HG03521 (cell line): ENCODE results near the gene MZB1.
"Not testable (repeated sequence)": the region's sequence is repeated elsewhere in the genome, so short reads cannot be mapped to it uniquely, and the experiment has no call there.

Experiments
- ATAC-seq: cut with Tn5 transposase; IDR thresholded peaks from one replicate; pipeline ENCODE4 v1.9.1; 2021; ENCODE audit warnings: mild to moderate bottlenecking, moderate library complexity; ENCODE audit not compliant: unreplicated experiment

MZB1 gene

DNA sequence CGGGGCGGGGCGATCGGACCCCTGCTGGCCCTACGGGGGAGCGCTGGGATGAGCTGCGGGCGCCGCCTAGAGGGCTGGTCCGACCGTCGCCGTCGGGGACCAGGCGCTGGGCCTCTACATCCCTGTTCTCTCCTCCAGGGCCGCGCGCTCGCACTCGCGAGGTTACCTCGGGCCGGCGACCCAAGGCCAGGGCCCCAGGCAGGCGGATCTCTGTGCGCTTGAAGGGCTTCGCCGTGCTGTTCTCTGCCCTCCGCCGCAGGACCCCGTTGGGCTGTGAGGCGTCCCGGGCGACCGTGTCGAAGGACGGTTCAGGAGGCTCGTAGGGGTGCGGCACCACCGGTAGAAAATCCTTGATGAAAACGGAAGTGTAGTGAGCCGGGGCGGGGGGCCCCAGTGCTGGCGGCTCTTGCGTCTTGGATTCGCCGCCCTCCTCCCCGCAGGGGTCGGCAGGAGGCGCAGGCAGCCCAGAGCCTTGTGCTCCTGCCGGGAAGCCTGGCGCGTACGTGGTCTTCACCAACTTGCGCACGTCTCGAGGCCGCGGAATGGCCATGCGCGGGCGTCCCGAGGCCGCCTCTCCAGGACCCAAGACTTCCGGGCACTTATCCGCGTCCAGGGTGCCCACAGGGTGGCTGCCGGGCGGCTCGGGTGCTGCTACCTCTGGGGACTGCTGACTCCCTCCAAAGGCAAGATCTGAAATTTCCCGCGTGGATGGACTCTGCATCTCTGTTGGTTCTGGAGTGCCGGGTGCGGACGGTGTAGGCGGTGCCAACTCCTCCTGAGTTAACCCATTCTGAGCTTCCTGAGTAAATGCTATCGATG, 3.2 kb upstream of the MZB1 start:
- peak; percentile 44 for ATAC-seq

DNA sequence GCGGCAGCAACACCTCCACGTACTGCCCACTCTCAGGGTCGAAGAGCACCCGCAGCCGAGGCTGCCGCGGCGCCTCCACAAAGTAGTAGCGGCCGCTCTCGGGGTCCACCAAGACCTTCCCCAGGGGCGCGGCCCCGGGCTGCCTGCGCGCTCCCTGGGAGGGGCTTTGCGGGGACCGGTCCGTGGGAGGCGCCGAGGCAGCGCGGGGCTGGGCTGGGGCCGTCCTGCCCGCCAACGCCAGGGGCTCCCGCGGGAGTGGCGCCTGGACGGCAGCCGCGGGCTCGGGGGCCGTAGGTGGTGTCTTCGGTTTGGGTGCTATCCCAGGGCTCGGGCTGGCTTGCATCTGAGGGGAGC, 2.6 kb upstream of the MZB1 start:
- ATAC-seq = no peak

DNA sequence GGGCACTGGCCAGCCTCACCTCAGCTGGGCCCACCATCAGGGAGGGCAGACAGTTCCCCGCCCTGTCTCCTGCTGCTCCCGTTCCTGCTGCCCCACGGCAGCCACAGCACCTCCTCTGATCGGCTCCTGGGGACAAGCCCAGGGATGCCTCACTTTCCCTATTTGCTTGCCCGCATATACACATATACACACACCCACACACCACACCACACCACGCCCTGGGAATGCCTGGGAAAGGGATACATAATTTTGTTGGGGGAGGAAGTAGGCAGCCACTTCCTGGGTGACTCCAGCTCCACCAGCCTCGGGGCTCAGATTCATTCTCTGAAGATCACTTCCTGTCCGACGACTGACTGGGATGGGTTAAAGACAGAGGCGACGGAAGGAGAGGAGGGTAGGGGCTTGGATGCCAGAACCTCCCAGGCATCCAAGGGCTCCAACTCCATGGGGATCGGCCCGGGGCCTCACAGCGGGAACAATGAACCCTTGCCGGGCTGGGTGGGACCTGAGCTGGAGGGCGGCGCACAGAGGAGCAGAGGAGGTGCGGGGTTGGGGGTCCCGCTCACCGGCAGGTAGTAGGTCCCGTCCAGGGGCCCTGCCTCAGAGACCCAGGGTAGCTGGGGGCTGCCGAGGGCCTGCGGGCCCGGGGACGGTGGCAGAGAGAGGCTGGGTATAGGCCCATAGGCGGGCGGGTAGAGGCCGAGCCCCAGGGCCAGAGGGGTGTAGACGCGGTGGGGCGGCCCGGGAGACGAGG, 2.0 kb upstream of the MZB1 start:
- no peak for ATAC-seq

DNA sequence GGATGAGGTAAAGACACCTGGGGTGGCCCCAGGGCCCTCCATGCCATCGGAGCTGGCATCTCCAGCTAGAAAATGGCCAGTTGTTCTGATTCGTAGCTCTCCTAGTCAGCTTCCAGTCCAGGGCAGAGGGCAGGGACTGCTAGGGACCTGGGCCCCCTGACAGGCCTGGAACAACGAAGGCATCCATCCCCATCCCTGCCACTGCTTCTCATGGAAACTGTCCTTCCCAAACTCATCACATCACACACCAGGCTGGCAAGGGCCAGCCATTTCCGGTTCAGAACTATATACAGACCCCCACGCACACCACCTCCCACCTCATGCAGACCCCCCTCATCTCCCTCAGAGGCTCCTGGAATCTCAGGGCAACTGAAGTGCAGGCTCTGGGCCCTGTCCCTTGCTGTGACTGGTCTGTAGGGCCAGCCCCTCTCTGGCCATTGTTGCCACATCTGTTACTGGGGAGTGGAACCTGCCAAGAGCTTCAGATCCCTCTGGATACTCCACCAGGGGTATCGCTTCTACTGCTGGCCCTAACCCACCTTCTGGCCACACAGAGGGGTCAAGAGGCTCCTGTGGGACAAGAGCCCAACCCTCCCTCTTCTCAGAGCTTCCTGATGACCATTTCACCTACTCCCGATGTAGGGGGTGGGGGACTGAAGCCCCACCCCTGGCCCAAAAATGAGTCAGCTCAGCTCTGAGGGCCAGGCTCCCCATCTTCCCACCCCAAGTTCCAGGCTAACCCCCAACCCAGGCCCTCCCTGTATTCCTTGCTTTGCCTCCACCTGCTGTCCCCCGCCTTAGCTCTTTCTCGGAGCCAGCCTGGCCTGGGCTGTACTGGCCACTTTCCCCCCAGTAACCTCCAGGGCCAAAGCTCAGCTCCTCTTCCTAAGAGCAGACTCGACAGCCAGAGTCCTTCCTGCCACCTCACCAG, 1.2 kb upstream of the MZB1 start:
- ATAC-seq = no peak

DNA sequence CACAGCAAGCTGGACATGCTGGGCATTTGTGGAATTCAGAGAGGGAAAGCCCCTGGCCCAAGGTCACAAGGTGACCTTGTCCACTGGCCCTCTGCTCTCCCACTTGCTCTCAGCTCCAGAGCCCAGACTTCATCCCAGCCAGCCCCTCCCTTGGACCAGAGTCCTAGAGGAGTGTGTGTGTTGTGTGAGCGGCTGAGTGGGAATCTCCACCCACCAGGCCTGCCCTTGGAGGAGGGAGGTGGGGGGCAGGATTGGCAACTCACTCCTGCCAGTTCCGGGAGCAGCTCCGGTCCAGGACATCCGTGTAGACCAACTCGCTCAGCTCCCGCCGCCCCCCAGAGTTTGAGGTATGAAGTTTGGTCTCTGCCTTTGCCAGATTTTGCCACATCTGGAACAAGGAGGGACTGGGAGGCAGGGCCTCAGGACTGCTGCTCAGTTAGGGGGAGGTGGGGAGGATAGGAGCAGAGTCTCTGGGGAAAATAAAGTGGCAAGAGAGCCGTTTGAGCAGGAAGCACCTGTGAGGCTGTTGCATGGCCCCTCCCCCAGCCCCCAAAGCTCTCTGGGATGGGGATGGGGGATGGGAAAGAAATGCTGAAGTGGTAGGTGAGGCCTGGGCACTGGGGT, 1.4 kb downstream of the MZB1 start:
- ATAC-seq = no peak

DNA sequence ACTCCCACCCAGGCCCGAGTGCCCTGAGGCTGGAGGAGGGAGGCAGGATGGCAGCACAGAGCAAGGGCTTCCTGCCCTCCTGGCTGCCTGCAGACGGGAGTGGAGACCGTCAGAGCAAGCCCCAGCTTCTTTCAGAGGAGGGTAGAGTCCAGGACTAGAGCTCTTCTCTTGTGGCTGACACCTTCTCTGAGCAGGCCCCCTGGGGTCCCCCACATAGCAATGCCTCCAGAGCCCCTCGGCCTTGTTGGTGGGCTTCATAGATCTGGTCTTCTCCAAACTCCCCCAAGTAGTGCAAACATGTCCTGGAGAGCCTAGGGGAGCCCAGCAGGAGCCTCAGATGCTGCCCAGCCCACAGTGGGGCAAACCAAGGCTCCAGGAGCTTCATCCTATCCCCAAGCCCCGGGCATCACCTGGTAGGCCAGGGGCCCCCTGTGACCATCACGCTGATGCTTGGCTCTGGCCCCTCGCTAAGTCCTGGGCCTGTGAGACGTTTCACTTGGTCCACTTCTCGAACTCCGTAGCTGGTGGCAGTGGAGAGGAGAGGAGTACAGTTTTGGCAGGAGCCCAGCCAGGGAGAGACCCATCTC, 2.0 kb downstream of the MZB1 start:
- no peak for ATAC-seq

DNA sequence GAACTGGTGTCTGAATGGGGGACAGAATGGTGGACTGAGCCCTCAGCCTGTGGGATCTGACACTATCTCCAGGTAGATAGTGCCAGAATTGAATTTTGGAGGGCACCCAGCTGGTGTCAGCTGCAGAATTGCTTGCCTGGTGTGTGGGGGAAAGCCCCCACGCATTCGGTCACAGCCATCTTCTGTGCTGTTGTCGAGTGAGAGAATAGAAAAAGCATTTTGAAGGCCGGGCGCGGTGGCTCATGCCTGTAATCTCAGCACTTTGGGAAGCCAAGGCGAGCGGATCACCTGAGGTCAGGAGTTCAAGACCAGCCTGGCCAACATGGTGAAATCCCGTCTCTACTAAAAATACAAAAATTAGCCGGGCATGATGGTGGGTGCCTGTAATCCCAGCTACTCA, 2.8 kb downstream of the MZB1 start:
- ATAC-seq = not testable (repeated sequence)

DNA sequence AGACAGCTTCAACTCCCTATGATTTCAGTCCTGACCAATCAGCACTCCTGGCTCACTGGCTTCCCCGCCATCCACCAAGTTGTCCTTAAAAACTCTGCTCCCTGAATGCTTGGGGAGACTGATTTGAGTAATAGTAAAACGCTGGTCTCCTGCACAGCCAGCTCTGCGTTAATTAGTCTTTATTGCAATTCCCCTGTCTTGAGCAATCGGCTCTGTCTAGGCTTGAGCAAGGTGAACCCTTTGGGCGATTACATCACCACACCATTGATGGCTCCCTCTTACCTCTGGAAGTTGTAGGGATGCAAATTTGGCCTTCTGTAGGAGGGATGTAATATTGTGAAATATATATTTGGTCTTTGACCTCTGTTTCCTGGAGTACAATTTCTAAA, 3.7 kb downstream of the MZB1 start:
- ATAC-seq = no peak

DNA sequence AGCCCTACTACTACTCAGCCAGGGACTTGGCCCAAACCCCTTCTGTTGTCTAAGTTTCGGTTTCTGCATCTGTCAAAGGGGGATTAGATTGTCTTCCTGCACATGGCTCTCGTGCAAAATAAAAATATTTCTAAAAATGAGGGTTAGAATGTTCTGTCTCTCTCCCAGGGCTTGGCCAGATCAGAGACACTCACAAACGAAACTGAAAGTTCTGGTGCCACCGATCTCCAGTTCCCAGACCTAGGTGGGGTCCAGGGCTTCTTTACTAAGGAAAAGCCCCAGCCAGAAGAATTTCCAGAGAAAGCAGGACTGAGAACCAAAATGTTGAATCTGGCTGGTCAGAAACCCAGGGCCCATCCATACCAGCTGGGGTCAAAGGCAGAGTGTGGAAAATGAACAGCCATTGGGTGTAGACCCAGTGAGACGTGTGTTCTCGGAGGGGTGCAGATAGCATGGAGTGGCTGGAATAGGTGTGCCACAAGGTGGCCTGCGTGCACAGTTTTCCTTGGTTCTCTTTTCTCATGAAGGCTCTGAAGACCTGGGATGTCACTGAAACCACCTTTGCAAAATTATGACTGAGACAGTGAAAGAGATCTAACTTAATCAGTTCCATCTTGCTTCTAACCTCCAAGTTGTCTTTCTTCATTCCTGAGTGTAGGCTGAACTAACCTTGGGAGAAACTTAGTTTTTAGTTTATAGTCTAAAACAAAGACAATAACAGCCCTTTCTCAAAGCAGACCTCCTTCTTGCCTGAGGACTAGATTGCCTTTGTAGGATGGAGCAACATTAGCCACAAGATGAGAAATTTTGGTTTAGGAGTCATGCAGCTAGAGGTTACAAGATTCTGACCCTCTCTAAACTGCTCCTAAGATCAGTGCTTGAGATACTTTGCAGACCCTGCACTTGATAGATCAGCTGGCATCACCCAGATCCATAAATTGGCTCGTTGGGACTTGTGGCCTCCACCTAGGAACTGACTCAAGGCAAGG, 4.4 kb downstream of the MZB1 start:
- ATAC-seq = no peak

DNA sequence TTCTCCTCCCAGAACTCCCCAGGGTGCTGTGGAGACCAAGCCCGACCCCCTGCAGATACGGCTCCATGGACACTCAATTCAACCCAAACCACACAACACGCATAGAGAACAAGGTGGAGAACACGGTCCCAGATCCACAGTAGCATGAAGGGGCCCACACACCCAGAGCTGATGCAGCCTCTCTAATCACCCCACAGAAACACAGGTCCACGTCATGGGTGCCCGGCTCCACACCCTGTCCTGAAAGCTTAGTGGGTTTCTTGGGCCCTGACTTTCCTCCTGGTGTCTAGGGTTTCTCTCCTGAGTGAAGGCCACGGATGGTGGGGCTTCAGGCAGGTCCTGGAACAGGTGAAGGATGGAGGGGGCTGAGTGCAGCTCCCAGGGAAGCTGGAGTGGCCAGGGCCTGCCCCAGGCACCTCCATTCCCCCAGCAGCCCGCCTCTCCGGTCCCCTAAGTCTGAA, 5.1 kb downstream of the MZB1 start:
- ATAC-seq = no peak

DNA sequence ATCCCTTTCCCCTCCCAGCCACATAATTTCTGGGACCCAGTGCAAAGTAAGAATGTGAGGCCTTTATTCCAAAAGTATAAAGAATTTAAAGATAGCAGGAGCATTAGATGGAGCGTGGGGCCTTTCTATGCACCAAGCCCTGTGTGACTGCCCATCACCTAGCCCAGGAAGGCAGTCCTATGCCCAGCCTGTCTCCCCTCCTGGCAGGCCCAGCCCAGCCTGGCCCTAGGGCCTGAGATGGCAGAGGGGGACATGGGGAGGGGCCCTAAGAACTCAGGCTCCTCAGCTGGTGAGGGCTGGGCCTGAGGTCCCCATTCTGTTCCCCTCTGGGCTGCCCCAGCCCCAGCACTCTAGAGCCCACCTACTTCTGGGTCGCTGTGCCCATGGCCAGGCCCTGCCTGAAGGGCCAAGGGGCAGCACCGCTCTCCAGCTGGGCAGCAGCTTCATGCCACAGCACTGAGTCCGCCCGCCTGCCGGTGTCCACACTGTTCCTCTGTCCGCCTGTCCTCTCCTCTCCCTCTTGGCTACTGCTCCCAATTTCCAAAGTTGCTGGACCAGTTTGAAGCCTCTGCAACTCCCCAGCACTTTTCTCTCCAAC, 5.6 kb downstream of the MZB1 start:
- no peak for ATAC-seq

DNA sequence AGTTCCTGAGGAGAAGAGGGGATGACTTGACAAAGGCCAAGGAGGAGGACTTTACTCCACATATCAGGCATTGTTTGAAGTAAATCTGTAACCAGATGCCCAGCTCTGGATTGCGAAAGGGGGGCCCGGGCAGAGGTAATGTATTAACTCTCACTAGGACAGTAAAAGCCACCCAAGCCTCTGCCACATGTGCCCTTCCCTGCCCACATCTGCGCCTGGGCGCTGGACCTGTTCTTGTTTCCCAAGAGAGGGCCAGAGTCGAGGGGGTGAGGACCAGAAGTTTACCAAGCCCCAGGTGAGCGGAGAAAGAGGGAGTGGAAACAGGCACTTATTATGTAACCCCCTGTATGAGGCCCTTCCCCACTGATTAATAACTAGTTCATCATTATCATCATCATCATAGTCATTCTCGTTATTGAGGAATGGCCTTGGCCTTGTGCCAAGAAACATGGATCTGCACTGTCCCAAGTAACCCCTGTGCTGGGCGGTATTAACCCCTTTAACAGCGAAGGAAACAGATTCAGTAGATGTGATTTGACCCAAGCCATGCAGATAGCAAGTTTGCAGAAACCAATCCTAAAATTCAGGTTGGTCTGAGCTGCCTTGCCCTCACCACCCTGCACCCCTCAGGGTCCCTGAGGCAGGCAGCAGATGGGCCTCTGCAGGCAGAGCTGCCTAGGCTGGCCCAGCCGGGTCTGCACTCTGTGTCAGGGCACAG, 6.3 kb downstream of the MZB1 start, which contains the start of gene SLC23A1:
SLC23A1 (minus strand) TSS at position 23 of the 718 bp plus-strand sequence. CDS start 44 bp downstream, outside the sequence.
- no peak for ATAC-seq

DNA sequence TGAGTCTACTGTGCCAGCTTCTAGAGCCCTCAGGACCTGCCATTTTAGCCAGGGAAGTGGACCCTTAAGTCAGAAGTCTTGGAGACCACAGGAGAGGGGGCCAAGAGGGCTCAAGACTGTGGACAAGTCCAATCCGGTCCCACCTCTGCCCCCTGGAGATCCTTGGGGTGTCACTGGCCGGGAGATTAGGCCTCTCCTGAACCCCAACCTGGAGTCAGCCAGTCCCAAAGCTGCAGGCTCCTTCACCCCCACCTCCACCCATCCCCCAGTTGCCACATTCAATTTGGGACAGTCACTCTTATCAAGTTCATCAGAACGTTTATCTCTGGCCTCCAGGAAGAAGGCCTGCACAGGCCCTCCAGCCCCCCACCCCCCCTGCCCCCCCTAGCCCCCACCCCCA, 6.9 kb downstream of the MZB1 start:
- no peak for ATAC-seq

DNA sequence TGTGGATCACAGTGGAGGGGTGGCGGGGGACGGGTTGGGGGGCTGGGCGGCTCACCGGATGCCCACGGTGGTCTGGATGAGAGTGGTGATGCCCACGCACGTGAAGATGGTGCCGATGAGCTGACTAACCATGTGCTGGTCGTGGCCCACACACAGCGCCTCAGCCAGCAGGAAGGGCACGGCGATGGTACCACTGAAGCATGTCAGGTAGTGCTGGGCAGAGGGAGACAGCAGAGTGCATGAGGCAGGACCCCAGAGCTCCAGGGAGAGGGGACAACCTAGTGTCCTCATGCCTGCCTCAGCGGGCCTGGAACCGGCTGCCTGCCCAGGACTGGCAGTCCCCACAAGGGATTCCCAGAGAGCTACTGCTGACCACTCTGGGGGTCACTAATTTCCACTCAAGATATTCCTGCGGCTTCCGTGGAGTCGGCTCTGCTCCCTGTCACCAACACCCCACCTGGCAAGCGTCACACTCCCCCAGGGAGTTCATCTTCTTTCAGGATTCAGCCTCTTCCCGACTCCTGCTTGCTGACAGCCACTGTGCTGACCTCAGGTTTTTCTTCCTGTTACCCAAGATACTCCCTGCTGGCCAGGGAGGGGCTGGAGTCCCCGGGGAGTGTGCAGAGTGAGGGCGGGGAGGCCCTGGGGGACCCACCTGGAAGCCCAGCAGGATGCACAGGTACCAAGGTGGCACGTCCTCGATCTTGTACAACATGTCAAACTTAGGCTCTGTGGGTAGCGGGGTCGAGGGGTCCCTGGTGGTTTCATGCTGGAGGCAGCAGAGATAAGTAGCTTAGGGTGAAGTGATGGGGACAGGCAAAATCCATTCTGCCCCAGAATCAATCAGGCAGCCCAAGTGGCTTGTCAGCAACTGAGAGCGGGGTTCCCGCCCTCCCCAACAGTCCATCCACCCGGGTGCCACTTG, 7.6 kb downstream of the MZB1 start:
- no peak for ATAC-seq

DNA sequence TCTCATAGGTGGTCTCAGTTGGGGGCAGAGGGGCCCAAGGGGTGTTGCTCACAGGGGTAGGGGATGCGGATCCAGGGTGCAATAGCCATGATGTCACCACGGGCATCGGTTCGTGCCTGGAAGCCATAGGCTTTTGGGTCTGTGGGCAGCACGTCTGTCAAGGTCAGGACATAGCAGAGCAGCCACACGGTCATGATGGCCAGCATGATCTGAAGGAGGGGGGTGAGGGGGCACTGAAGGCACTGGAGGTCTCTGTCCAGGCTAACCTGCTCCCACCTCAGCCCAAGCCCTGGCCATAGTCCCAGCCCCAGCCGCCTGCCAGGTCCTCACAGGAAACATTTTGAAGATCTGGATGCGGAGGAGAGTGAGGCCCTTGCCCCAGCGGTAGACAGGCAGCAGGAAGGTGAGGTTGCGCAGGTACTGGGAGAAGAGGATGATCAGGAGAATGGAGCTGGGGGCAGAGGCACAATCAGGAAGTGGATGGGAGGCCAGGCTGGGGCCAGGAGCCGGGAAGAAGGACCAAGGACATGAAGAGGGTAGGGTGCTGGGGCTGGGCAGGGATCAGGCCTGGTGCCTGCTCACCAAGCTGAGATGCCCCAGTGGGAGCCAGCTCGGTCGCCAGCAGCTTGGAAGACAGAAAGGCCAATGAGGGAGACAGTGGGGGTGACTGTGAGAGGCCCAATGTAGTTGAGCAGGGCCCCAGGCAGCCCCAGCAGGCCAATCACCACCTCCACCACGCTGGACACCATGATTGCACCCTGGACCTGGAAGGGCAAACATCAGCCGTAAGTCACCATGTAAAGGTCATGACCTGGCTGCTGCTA, 9.9 kb downstream of the MZB1 start:
- no peak for ATAC-seq

DNA sequence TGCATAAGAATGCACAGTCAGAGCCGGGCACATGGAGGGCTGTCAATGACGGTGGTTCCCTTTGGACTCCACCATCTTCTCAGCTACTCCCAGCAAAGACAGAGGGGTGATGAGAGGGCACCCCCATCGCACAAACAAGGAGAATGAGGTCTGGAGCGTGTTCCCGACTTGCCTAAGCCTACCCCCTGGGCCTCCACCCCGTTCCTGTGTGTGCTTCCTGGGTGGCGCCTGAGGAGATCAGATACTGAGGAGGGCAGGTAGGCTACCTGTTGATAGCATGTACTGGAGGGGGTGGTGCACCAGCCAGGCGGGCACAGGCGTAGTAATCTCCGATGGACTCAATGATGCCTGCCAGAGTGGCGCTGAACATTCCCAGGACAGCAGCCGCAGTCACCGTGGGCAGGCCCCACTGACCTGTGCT, 10.8 kb downstream of the MZB1 start:
- ATAC-seq = no peak
